NCI-H226 (cell line): ENCODE measurements around the gene EIF4E.
A peak's percentile ranks its signal among the peaks of the same experiment; 100 is the strongest.
"Not testable (repeated sequence)": the region's sequence is repeated elsewhere in the genome, so short reads cannot be mapped to it uniquely, and the experiment has no call there.

Source experiments
- DNase-seq: peaks from one replicate; pipeline ENCODE4 v3.0.0-alpha.2; 2015

Gene EIF4E

GRCh38 chr4:98930311-98930865, 1.5 kb upstream of the EIF4E start:
- no peak for DNase-seq

GRCh38 chr4:98929341-98930267, 671 bp upstream of the EIF4E start:
- DNase-seq, result peak; percentile 93

- DNase-seq, result peak; percentile 73
Observed at GRCh38 chr4:98928131-98928504, 815 bp downstream of the EIF4E start.

- not testable (repeated sequence) for DNase-seq
Observed at GRCh38 chr4:98926257-98926656, 2.7 kb downstream of the EIF4E start.

GRCh38 chr4:98921292-98921691, 7.6 kb downstream of the EIF4E start:
- no peak for DNase-seq

GRCh38 chr4:98919996-98920395, 8.9 kb downstream of the EIF4E start:
- DNase-seq, result peak; percentile 66

GRCh38 chr4:98910728-98911127, 18.2 kb downstream of the EIF4E start:
- DNase-seq, result not testable (repeated sequence)

GRCh38 chr4:98909646-98910401, 19.1 kb downstream of the EIF4E start:
- no peak for DNase-seq

- DNase-seq, result no peak
Observed at GRCh38 chr4:98908703-98909262, 20.1 kb downstream of the EIF4E start.

- no peak for DNase-seq
Observed at GRCh38 chr4:98908182-98908581, 20.8 kb downstream of the EIF4E start.

- peak; percentile 15 for DNase-seq
Observed at GRCh38 chr4:98905839-98906238, 23.1 kb downstream of the EIF4E start.

- no peak for DNase-seq
Observed at GRCh38 chr4:98905297-98905696, 23.6 kb downstream of the EIF4E start.

GRCh38 chr4:98903963-98904362, 25.0 kb downstream of the EIF4E start:
- DNase-seq, result no peak

GRCh38 chr4:98903561-98903960, 25.4 kb downstream of the EIF4E start:
- no peak for DNase-seq

GRCh38 chr4:98899277-98899676, 29.7 kb downstream of the EIF4E start:
- no peak for DNase-seq

- no peak for DNase-seq
Observed at GRCh38 chr4:98891478-98892337, 37.2 kb downstream of the EIF4E start.

- DNase-seq, result peak; percentile 13
Observed at GRCh38 chr4:98890702-98891455, 38.1 kb downstream of the EIF4E start.

- DNase-seq, result no peak
Observed at GRCh38 chr4:98887145-98887544, 41.8 kb downstream of the EIF4E start.

- DNase-seq, result not testable (repeated sequence)
Observed at GRCh38 chr4:98886382-98886781, 42.6 kb downstream of the EIF4E start.

GRCh38 chr4:98880884-98881283, 48.0 kb downstream of the EIF4E start:
- DNase-seq, result not testable (repeated sequence)

- DNase-seq, result no peak
Observed at GRCh38 chr4:98879515-98879914, 49.4 kb downstream of the EIF4E start.

- peak; percentile 21 for DNase-seq
Observed at GRCh38 chr4:98873059-98873458, 55.9 kb downstream of the EIF4E start.
